Prostate gland (tissue), 2 donors: ENCODE results near the gene SLC10A7.

ENCODE experiments used
- CTCF ChIP-seq, 4 experiments: fragments of 200-600 bp in 2 of 4; fragments of 450-650 bp in 2 of 4; sonication (generic) in 2 of 4; IDR thresholded peaks; 1 replicate in 3 of 4; 2 replicates in 1 of 4; pipeline ENCODE4 v1.5.1; 2016 to 2019; ENCODE audit warnings: antibody characterized with exemption in 4 of 4, mild to moderate bottlenecking in 2 of 4, moderate library complexity in 2 of 4
- POLR2AphosphoS5 ChIP-seq: sonication (generic); formaldehyde crosslinking; IDR thresholded peaks from one replicate; pipeline ENCODE4 v1.6.1; 2017; ENCODE audit warnings: antibody characterized with exemption

- no peak for TF ChIP-seq POLR2AphosphoS5
- TF ChIP-seq CTCF (IDR thresholded peaks at IDR 0.05), result no peak
Observed at GRCh38 chr4:146485968-146486367, 35.8 kb downstream of the SLC10A7 start.
